GM15510 (cell line): ENCODE data around the gene MYH7.

Source experiments
- POLR2A ChIP-seq: IDR thresholded peaks from 3 replicates; pipeline ENCODE4 v1.6.1; 2011; ENCODE audit warnings: borderline replicate concordance; ENCODE audit not compliant: insufficient read length; ENCODE audit errors: extremely low read depth

MYH7 gene

DNA sequence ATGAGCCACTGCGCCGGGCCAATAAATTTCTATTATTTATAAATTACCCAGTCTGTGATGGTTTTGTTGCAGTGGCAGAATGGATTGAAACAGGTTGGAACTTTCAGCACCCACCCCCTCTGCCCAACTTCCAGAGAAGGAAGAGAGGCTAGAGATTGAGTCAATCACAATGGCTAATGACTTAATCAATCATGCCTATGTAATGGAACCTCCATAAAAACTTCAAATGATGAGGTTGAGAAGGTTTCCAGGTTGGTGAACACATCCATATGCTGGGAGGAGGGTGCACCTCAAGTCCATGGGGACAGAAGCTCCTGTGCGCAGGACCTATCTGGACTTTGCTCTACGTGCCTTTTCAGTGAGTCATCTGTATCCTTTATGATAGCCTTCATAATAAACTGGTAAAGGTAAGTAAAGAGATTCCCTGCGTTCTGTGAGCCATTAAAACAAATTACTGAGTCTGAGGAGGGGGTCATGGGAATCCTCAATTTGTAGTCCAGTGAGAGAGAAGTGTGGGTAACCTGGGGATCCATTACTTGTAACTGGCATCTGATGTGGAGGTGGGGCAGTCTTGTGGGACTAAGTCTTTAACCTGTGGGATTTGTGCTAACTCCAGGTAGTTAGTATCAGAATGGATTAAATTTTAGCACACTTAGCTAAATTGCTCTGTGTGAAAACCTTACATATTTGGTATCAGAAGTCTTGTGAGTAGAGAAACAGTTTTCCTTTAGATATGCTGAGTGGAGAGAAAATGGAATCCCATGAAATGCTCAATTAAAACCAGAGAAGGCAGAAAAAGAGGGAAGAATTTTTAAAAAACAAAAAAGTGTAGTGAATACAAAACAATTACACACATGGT is 22.4 kb upstream of the MYH7 start:
- TF ChIP-seq POLR2A, result no peak

DNA sequence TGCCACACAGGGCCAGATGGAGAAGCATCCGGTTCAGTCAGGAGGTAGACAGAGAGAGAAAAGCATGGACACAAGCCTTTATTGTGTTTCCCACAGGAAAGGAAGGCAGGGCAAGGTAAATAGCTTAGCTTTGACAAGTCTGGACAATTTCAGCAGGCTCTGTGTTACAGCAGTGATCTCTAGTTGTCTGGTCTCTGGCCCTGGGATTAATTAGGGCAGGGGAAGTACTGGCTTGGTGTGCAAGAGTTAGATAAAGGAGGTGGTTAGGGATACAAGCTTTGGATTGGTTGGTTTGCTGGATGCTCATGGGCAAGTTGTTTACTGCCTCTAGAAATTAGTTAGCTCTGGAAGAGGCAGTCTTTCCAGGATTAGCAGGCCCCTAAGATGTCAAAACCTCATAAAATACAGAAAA is 19.0 kb upstream of the MYH7 start:
- no peak for TF ChIP-seq POLR2A

GRCh38 chr14:23452237-23452636 is 16.8 kb upstream of the MYH7 start:
- no peak for TF ChIP-seq POLR2A

- no peak for TF ChIP-seq POLR2A
Measured at GRCh38 chr14:23450379-23450778, 14.9 kb upstream of the MYH7 start.

DNA sequence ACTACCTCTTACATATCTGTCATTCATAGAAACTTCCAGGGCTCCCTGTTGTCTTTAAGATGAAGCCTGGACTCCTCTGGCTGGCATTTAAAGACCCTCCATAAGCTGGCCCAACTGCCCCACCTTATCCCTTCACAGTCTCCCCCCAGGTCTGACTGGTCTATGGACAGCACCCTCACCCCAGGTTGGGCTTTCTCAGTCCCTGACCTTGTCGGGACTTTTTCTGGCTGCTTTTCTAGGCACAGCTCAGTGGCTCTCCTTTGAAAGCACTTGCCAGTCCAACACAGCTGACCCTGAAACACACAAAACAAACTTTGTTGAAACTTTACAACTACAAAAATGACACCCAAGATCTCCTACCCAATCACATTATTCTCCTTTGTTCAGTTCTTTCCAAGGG is 13.9 kb upstream of the MYH7 start:
- no peak for TF ChIP-seq POLR2A

- no peak for TF ChIP-seq POLR2A
Measured at GRCh38 chr14:23447361-23448350, 12.2 kb upstream of the MYH7 start.

- no peak for TF ChIP-seq POLR2A
Measured at GRCh38 chr14:23446291-23446851, 10.9 kb upstream of the MYH7 start.

- TF ChIP-seq POLR2A, result no peak
Measured at GRCh38 chr14:23445773-23446172, 10.3 kb upstream of the MYH7 start.

DNA sequence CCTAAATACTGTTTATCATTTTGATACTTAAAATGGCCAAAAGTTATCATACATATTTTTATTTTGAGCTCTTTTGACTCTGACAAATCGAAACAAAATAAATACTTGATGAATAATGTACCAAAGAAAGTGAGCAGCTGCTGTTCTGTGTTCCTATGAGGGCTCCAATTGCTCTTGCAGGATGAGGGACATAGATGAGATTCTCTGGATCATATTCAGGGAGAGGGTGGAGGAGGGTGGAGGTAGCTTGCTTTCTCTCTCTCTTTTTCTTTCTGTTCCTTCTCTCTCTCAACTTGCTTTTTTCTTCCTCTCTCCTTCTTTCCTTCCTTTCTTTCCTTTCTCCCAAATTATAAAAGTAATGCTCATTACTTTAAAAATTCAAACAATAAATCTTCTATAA is 8.9 kb upstream of the MYH7 start:
- TF ChIP-seq POLR2A, result no peak

GRCh38 chr14:23443881-23444280 is 8.4 kb upstream of the MYH7 start:
- TF ChIP-seq POLR2A, result no peak

DNA sequence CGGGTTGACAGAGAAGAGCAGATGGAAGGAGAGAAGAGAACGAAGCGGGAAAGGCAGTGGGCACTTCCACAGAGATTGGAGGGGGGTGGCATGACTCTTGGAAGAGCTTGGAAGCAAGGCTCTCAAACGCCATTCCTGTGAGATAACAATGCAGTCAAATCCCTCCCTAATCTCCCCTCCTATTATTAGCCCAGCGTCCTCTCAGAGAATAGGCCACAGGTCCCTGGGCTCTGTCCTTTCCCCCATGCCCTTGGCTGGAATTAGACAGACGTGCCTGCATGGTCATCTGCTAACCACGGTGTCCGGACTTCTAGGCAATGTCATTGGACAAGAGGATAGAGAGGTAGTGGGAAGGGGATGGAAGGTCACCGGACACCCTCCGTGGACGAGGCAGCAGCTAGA is 8.0 kb upstream of the MYH7 start:
- no peak for TF ChIP-seq POLR2A

- TF ChIP-seq POLR2A, result no peak
Measured at GRCh38 chr14:23442721-23443356, 7.4 kb upstream of the MYH7 start.

GRCh38 chr14:23441076-23441475 is 5.6 kb upstream of the MYH7 start:
- TF ChIP-seq POLR2A, result no peak

GRCh38 chr14:23439107-23439835 is 3.8 kb upstream of the MYH7 start:
- TF ChIP-seq POLR2A, result no peak
